RWPE2 (cell line): ENCODE results near the gene ZSCAN31.
A peak's percentile ranks its signal among the peaks of the same experiment; 100 is the strongest.

Experiments used
- ATAC-seq: fragments of 200-7000 bp; cut with Tn5 transposase; 3 replicates; pipeline ENCODE4 v1.9.1; 2021; ENCODE audit warnings: low read depth
- DNase-seq: peaks from one replicate; pipeline ENCODE4 v3.0.0-alpha.2; 2020; ENCODE audit warnings: low spot score
- H3K27ac ChIP-seq: fragments of 450-650 bp; 2 replicates; pipeline ENCODE4 v1.5.1; 2017; ENCODE audit warnings: mild to moderate bottlenecking; ENCODE audit not compliant: poor library complexity, severe bottlenecking
- H3K27me3 ChIP-seq: fragments of 250-450 bp; sonication (Bioruptor Pico); 2 replicates; pipeline ENCODE4 v1.5.1; 2021; ENCODE audit warnings: mild to moderate bottlenecking, moderate library complexity; ENCODE audit not compliant: insufficient read depth, poor library complexity, severe bottlenecking
- H3K36me3 ChIP-seq: fragments of 250-450 bp; sonication (Bioruptor Pico); 2 replicates; pipeline ENCODE4 v1.5.1; 2020; ENCODE audit warnings: low read depth, mild to moderate bottlenecking, moderate library complexity
- H3K4me1 ChIP-seq: fragments of 250-450 bp; sonication (Bioruptor Pico); 2 replicates; pipeline ENCODE4 v1.5.1; 2021; ENCODE audit warnings: mild to moderate bottlenecking, moderate library complexity; ENCODE audit not compliant: insufficient read depth, poor library complexity, severe bottlenecking
- H3K4me3 ChIP-seq: fragments of 250-450 bp; sonication (Bioruptor Pico); 2 replicates; pipeline ENCODE4 v1.5.1; 2021; ENCODE audit warnings: mild to moderate bottlenecking, moderate library complexity; ENCODE audit not compliant: severe bottlenecking
- H3K9me3 ChIP-seq: fragments of 250-450 bp; sonication (Bioruptor Pico); 2 replicates; pipeline ENCODE4 v1.5.1; 2021; ENCODE audit warnings: mild to moderate bottlenecking, moderate library complexity; ENCODE audit not compliant: severe bottlenecking
- TF ChIP-seq, protein P1 (sequence below): fragments of 450-650 bp; IDR thresholded peaks from one replicate; pipeline ENCODE4 v1.5.1; 2017; ENCODE audit warnings: mild to moderate bottlenecking, moderate library complexity; ENCODE audit not compliant: poor library complexity, severe bottlenecking

The ZSCAN31 gene

GRCh38 chr6:28335040-28335563 is 846 bp downstream of the ZSCAN31 start:
- Histone ChIP-seq H3K27me3 (no peaks in the 10 kb centered on the region), H3K9me3 (no peaks in the 10 kb centered on the region), H3K27ac (peak overlapping the region; percentile 66), H3K4me3 (peak overlapping the region; percentile 44), H3K4me1 (peaks cover 4% of the 10 kb centered on the region), H3K36me3 (no peaks in the 10 kb centered on the region)
- DNase-seq (no peak), ATAC-seq (no peak)
- TF ChIP-seq, protein P1, sequence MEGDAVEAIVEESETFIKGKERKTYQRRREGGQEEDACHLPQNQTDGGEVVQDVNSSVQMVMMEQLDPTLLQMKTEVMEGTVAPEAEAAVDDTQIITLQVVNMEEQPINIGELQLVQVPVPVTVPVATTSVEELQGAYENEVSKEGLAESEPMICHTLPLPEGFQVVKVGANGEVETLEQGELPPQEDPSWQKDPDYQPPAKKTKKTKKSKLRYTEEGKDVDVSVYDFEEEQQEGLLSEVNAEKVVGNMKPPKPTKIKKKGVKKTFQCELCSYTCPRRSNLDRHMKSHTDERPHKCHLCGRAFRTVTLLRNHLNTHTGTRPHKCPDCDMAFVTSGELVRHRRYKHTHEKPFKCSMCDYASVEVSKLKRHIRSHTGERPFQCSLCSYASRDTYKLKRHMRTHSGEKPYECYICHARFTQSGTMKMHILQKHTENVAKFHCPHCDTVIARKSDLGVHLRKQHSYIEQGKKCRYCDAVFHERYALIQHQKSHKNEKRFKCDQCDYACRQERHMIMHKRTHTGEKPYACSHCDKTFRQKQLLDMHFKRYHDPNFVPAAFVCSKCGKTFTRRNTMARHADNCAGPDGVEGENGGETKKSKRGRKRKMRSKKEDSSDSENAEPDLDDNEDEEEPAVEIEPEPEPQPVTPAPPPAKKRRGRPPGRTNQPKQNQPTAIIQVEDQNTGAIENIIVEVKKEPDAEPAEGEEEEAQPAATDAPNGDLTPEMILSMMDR: no peak

DNA sequence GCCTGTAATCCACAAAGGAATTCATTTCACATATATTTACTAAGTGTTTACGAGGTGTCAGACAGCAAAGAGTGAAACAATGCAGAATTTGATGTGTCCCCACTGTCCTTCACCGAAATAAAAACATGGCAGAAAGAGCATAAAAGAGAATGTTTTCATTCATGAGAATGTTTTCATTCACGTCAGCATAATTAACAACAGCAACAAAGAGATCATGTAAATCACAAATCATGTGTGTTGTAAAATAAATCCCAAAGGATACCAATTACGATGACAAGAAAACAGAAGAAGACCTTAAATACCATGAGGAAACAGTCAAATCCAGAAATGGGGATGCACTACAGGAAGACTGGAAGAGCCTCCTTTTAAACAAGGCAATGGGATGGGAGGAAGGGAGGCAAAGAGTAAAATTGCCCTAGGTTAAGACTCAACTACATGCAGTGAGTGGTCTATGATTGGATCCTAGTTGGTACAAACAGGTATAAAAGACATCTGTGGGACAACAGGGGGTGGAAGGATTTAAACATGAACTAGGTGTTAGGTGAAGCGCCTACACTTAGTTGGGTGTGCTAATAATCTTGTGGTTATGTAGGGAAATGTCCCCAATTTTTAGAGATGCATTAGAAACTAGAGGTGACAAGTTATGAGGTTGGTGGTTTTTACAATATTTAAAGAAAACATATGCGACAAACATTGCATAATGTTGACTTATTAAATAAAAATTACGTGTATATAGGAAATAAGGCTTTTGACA is 1.5 kb downstream of the ZSCAN31 start:
- TF ChIP-seq, protein P1: no peak
- DNase-seq (no peak), ATAC-seq (no peak)
- Histone ChIP-seq H3K4me1 (peaks cover 4% of the 10 kb centered on the region), H3K36me3 (no peaks in the 10 kb centered on the region), H3K9me3 (no peaks in the 10 kb centered on the region), H3K4me3 (no peak overlapping the region), H3K27ac (peak overlapping the region; percentile 66), H3K27me3 (no peaks in the 10 kb centered on the region)

DNA sequence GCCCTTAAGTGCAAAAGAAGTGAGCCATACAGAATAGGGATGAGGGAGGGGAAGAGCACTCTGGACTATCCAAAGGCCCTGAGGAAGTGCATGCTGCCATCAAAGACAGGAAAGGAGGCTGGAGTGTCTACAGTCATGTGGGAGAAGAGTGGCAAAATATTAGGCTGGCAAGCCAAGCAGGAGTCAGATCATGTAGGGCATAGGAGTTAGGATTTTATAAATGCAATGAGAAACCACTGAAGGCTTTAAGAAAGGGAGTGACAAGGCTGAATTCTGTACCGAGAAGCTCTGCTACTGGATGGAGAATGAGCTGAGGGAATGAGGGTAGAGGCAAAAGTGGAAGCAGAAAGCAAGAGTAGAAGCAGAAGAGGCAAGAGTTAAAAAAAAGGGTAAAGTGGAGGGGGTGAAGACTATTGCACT is 2.3 kb downstream of the ZSCAN31 start:
- TF ChIP-seq, protein P1: no peak
- no peaks in the 10 kb centered on the region for H3K27me3 ChIP-seq
- no peak overlapping the region for H3K4me3 ChIP-seq
- no peak overlapping the region for H3K27ac ChIP-seq
- H3K9me3 ChIP-seq: no peaks in the 10 kb centered on the region
- ATAC-seq (no peak), DNase-seq (no peak)
- no peaks in the 10 kb centered on the region for H3K36me3 ChIP-seq
- H3K4me1 ChIP-seq: peaks cover 4% of the 10 kb centered on the region

DNA sequence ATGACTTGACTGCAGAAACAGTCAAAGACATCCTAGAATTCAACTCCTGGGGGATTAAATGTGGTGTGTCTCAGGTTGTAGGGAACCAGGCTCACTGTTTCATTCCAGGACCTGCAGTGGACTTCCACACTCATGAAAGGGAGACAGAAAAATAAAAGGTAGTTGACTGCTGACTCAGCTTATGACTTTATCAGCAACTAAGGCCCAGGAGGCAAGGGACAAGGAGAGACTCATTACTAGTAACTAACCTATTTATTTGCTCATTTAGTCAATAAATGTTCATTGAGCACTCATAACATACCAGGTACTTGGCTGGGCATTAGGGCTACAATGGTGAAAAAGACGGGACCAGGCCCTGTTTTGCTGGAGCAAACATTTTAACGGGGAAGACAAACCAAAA is 2.9 kb downstream of the ZSCAN31 start:
- DNase-seq (no peak), ATAC-seq (no peak)
- TF ChIP-seq, protein P1: no peak
- Histone ChIP-seq H3K4me3 (no peak overlapping the region), H3K27me3 (no peaks in the 10 kb centered on the region), H3K4me1 (peaks cover 4% of the 10 kb centered on the region), H3K36me3 (no peaks in the 10 kb centered on the region), H3K9me3 (no peaks in the 10 kb centered on the region), H3K27ac (no peak overlapping the region)

DNA sequence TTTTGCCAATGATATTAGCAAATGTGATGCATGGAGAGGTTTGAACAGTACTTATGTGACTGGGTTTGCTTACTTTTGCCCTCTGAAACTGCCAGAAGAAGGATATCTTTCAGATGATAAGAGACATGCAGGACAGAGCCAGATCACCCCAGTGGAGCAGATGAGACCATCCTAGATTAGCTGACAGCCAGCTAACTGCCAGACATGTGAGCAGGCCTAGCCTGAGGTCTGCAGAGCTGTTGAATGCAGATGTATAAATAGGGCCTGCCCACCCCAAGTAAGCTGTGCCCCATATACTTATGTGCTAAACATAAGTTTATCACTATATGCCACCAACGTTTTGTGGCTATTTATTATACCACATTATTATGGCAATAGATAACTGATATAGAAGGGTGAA is 5.9 kb downstream of the ZSCAN31 start:
- Histone ChIP-seq H3K9me3 (peaks cover 2% of the 10 kb centered on the region), H3K4me3 (no peak overlapping the region), H3K4me1 (no peaks in the 10 kb centered on the region), H3K27me3 (no peaks in the 10 kb centered on the region), H3K36me3 (no peaks in the 10 kb centered on the region), H3K27ac (no peak overlapping the region)
- ATAC-seq: no peak
- TF ChIP-seq, protein P1: no peak
- DNase-seq: no peak
